ENCODE data around the gene CPNE5. TPM values are rescaled to one million over a fixed set of nuclear protein-coding genes. Genes with fewer than 3 reads are reported as not detected.

The CPNE5 gene
- total RNA-seq, 1 donor from 2014 or later = not detected

DNA sequence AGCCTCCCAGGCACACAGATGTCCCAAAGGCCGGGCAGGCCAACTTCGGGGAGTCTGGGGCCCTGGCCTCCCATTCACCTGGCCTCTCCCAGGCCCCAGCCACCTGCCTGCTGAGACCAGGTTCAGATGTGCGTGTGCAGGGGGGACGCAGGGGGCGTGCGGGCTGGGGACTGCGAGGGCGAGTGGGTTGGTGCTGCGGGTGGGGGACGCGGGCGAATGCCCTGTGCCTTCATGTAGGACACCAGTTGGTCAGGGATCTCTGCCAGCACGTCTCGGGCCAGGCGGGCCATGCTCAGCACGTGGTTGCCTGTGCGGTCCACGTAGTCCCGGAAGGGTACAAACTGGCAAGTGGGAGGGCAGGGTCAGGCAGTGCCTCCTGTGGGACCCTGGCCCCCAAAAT, 97.1 kb downstream of the CPNE5 start:
- H3K27me3 Mint-ChIP-seq (ENCODE audit: unreplicated experiment) = peaks cover 9% of the 10 kb centered on the region
- no peak overlapping the region for H3K27ac Mint-ChIP-seq (ENCODE audit: unreplicated experiment)
- peaks cover 7% of the 10 kb centered on the region for H3K4me1 Mint-ChIP-seq (ENCODE audit: unreplicated experiment)
- H3K4me3 Mint-ChIP-seq (ENCODE audit: unreplicated experiment) = no peak overlapping the region
- H3K9me3 Mint-ChIP-seq (ENCODE audit: unreplicated experiment) = no peaks in the 10 kb centered on the region
- TF ChIP-seq, protein P1, sequence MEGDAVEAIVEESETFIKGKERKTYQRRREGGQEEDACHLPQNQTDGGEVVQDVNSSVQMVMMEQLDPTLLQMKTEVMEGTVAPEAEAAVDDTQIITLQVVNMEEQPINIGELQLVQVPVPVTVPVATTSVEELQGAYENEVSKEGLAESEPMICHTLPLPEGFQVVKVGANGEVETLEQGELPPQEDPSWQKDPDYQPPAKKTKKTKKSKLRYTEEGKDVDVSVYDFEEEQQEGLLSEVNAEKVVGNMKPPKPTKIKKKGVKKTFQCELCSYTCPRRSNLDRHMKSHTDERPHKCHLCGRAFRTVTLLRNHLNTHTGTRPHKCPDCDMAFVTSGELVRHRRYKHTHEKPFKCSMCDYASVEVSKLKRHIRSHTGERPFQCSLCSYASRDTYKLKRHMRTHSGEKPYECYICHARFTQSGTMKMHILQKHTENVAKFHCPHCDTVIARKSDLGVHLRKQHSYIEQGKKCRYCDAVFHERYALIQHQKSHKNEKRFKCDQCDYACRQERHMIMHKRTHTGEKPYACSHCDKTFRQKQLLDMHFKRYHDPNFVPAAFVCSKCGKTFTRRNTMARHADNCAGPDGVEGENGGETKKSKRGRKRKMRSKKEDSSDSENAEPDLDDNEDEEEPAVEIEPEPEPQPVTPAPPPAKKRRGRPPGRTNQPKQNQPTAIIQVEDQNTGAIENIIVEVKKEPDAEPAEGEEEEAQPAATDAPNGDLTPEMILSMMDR (IDR thresholded peaks at IDR 0.05) = no peak
- H3K36me3 Mint-ChIP-seq (ENCODE audit: unreplicated experiment) = no peaks in the 10 kb centered on the region
- DNase-seq (ENCODE audit: extremely low spot score, unreplicated experiment) = no peak

DNA sequence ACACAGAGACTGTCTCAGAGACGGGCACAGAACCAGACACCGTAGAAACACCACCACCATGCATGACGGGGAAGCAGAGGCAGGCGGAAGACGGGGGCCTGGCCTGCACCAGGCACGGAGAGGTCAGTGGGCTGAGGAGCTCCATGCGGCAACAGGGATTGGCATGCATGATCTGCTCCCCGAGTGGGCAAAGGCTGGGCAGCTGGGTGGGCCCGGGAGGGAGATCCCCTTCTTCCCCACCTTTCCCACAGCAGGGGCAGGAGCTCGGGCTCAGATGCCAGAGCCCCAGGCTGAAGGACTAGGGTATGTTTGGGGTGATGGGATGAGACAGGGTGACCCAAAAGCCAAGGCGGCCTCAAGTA, 98.4 kb downstream of the CPNE5 start:
- H3K27me3 Mint-ChIP-seq (ENCODE audit: unreplicated experiment) = no peaks in the 10 kb centered on the region

DNA sequence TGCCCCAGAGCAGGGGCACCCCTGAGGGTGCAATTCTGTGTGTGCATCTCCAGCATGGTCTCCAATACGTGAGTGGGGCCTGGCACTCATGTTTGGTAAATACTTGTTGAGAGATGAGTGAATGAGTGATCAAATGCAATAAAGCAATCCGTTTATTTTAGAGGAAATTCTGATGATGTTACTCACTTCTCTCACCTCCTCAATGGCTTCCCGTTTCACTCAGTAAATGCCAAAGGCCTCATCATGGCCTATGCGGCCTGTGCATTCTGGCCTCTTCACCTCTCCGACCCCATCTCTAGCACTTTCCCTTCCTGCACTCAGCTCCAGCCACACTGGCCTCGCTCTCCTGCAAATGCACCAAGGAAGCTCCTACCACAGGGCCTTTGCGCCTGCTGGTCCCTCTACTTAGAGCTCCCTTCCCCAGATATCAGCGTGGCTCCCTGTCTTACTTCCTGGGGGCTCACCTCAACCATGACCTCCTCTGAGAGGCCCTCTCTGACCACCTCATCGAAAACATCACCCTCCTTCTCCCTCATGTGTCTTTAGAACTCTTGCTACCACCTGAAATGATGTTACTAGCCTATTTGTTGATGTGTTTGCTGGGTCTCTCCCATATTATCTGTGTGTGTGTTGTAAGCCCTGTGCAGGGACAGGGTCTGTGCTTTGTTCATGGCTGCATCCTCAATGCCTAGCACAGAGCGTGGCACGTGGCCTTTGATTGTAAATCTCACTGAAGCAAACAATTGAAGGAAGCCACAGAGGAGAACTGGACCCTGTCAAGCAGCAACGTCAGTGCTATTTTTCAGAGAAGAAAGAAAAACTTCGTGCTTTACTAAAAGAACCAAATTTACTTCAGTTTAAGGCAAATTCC, 99.1 kb downstream of the CPNE5 start:
- no peak overlapping the region for H3K27ac Mint-ChIP-seq (ENCODE audit: unreplicated experiment)
- TF ChIP-seq, protein P1 (IDR thresholded peaks at IDR 0.05) = no peak
- no peaks in the 10 kb centered on the region for H3K36me3 Mint-ChIP-seq (ENCODE audit: unreplicated experiment)
- no peak overlapping the region for H3K4me3 Mint-ChIP-seq (ENCODE audit: unreplicated experiment)
- H3K9me3 Mint-ChIP-seq (ENCODE audit: unreplicated experiment) = no peaks in the 10 kb centered on the region
- peaks cover 8% of the 10 kb centered on the region for H3K4me1 Mint-ChIP-seq (ENCODE audit: unreplicated experiment)
- no peak for DNase-seq (ENCODE audit: extremely low spot score, unreplicated experiment)
- no peaks in the 10 kb centered on the region for H3K27me3 Mint-ChIP-seq (ENCODE audit: unreplicated experiment)

More for the DNA sequence above, 98.4 kb downstream of the CPNE5 start:
- TF ChIP-seq, protein P1 (IDR thresholded peaks at IDR 0.05) = no peak
- no peak for DNase-seq (ENCODE audit: extremely low spot score, unreplicated experiment)
- Mint-ChIP-seq H3K4me1 (ENCODE audit: unreplicated experiment) (peaks cover 7% of the 10 kb centered on the region), H3K27ac (ENCODE audit: unreplicated experiment) (no peak overlapping the region), H3K4me3 (ENCODE audit: unreplicated experiment) (no peak overlapping the region), H3K36me3 (ENCODE audit: unreplicated experiment) (no peaks in the 10 kb centered on the region), H3K9me3 (ENCODE audit: unreplicated experiment) (no peaks in the 10 kb centered on the region)

GRCh38 chr6:36738108-36738507, 101.1 kb downstream of the CPNE5 start:
- peaks cover 4% of the 10 kb centered on the region for H3K4me1 Mint-ChIP-seq (ENCODE audit: unreplicated experiment)

More at GRCh38 chr6:36738108-36738507, 101.1 kb downstream of the CPNE5 start:
- H3K36me3 Mint-ChIP-seq (ENCODE audit: unreplicated experiment) = no peaks in the 10 kb centered on the region
- no peaks in the 10 kb centered on the region for H3K9me3 Mint-ChIP-seq (ENCODE audit: unreplicated experiment)
- TF ChIP-seq, protein P1 (IDR thresholded peaks at IDR 0.05) = no peak
- H3K27ac Mint-ChIP-seq (ENCODE audit: unreplicated experiment) = no peak overlapping the region
- H3K4me3 Mint-ChIP-seq (ENCODE audit: unreplicated experiment) = no peak overlapping the region
- no peak for DNase-seq (ENCODE audit: extremely low spot score, unreplicated experiment)
- H3K27me3 Mint-ChIP-seq (ENCODE audit: unreplicated experiment) = no peaks in the 10 kb centered on the region
